Endothelial cell of umbilical vein (primary cell): ENCODE results near the gene OR5K2. TPM values are rescaled to one million over a fixed set of nuclear protein-coding genes. Genes with fewer than 3 reads are reported as not detected.

Experiments
- BruUV-seq: library from RNA; stranded (reverse); fragments of 400-500 nt; replicated peaks from 2 replicates; lab custom pipeline; 2021; lab: Mats Ljungman, UMichigan
- CTCF ChIA-PET: fragments of 300-600, 350-600 bp; sonication (Branson Sonifier 250); formaldehyde crosslinking; loops from one replicate; lab custom pipeline; 2021; ENCODE audit warnings: antibody characterized with exemption, inconsistent platforms; lab: Charles Lee
- POLR2A ChIA-PET: fragments of 300-600, 350-600 bp; sonication (Branson Sonifier 250); formaldehyde crosslinking; loops from one replicate; lab custom pipeline; 2021; ENCODE audit warnings: antibody characterized with exemption, inconsistent platforms; lab: Charles Lee
- DNase-seq: peaks from one replicate; pipeline ENCODE4 v3.0.0-alpha.2; 2011; ENCODE audit warnings: low read depth, low spot score
- FAIRE-seq: peaks from 2 replicates; lab custom pipeline; 2011; peaks lifted over from hg19 to GRCh38; lab: Jason Lieb, UNC
- H2AFZ ChIP-seq: 2 replicates; pipeline ENCODE4 v1.6.0; 2012; ENCODE audit warnings: low read depth, low read length, control low read depth, inconsistent platforms
- H3K27ac ChIP-seq: 2 replicates; pipeline ENCODE4 v1.5.1; 2011; ENCODE audit warnings: low read depth, mild to moderate bottlenecking, control low read depth, low read length, moderate library complexity; ENCODE audit not compliant: insufficient read depth
- H3K27me3 ChIP-seq, 2 experiments: 2 replicates each; pipeline versions ENCODE4 v1.6.0 to v1.6.1; 2011; ENCODE audit warnings: low read length in 2 of 2, mixed read lengths in 1 of 2; ENCODE audit not compliant: control insufficient read depth in 2 of 2, insufficient read depth in 2 of 2
- H3K36me3 ChIP-seq, 2 experiments: 2 replicates in 1 of 2; 3 replicates in 1 of 2; pipeline ENCODE4 v1.5.1; 2011; ENCODE audit warnings: low read length in 2 of 2, mild to moderate bottlenecking in 1 of 2, moderate library complexity in 1 of 2; ENCODE audit not compliant: control insufficient read depth in 2 of 2, insufficient read depth in 2 of 2; ENCODE audit errors: extremely low read depth in 1 of 2
- H3K4me1 ChIP-seq: 3 replicates; pipeline ENCODE4 v1.5.1; 2011; ENCODE audit warnings: mild to moderate bottlenecking, low read length; ENCODE audit not compliant: control insufficient read depth, insufficient read depth; ENCODE audit errors: extremely low read depth
- H3K4me2 ChIP-seq: 2 replicates; pipeline ENCODE4 v1.6.1; 2011; ENCODE audit warnings: low read length, control low read depth, mixed read lengths; ENCODE audit not compliant: insufficient read depth
- H3K4me3 ChIP-seq, 3 experiments: fragments of 200-600 bp in 1 of 3; sonication (generic), shearing (Covaris generic) in 1 of 3; replicated peaks in 1 of 3; 2 replicates each; pipeline ENCODE4 v1.5.1; 2011 to 2016; ENCODE audit warnings: control low read depth in 3 of 3, low read length in 3 of 3, mild to moderate bottlenecking in 2 of 3, inconsistent platforms in 1 of 3, low read depth in 1 of 3, moderate library complexity in 1 of 3; ENCODE audit not compliant: insufficient read depth in 1 of 3
- H3K79me2 ChIP-seq: 2 replicates; pipeline ENCODE4 v1.6.0; 2012; ENCODE audit warnings: low read length, inconsistent platforms; ENCODE audit not compliant: control insufficient read depth, insufficient read depth
- H3K9ac ChIP-seq: replicated peaks from 2 replicates; pipeline ENCODE3; 2011; ENCODE audit warnings: low read length, control low read depth; ENCODE audit not compliant: insufficient read depth; ENCODE audit errors: extremely low read depth
- H3K9me1 ChIP-seq: replicated peaks from 3 replicates; pipeline ENCODE4 v1.6.0; 2011; ENCODE audit warnings: mild to moderate bottlenecking, low read length; ENCODE audit not compliant: control insufficient read depth, insufficient read depth; ENCODE audit errors: extremely low read depth
- H3K9me3 ChIP-seq: replicated peaks from 2 replicates; pipeline ENCODE4 v1.5.1; 2012; ENCODE audit warnings: low read length, inconsistent platforms; ENCODE audit not compliant: control insufficient read depth, insufficient read depth
- H4K20me1 ChIP-seq: replicated peaks from 2 replicates; pipeline ENCODE3; 2011; ENCODE audit warnings: mild to moderate bottlenecking, low read length; ENCODE audit not compliant: control insufficient read depth, insufficient read depth; ENCODE audit errors: extremely low read depth
- EZH2 ChIP-seq: IDR thresholded peaks from 2 replicates; pipeline ENCODE4 v1.6.1; 2012; ENCODE audit warnings: borderline replicate concordance, low read depth, mild to moderate bottlenecking, moderate library complexity, low read length, inconsistent platforms; ENCODE audit not compliant: severe bottlenecking
- FOS ChIP-seq: IDR thresholded peaks from 2 replicates; pipeline ENCODE4 v1.6.1; 2011; ENCODE audit warnings: mild to moderate bottlenecking, low read length, moderate library complexity, borderline replicate concordance; ENCODE audit not compliant: insufficient read depth
- GATA2 ChIP-seq: IDR thresholded peaks from 2 replicates; pipeline ENCODE4 v1.7.0; 2011; ENCODE audit warnings: low read depth, mild to moderate bottlenecking, moderate library complexity, mixed read lengths, low read length; ENCODE audit not compliant: insufficient read length, insufficient read depth
- JUN ChIP-seq: IDR thresholded peaks from 2 replicates; pipeline ENCODE4 v1.6.1; 2011; ENCODE audit warnings: borderline replicate concordance, low read depth; ENCODE audit not compliant: insufficient read length, insufficient read depth
- MYC ChIP-seq: IDR thresholded peaks from one replicate; pipeline ENCODE4 v1.6.1; 2011; ENCODE audit warnings: mild to moderate bottlenecking, low read depth, low read length
- POLR2A ChIP-seq: IDR thresholded peaks from 2 replicates; pipeline ENCODE4 v1.6.1; 2012; ENCODE audit warnings: low read depth, mild to moderate bottlenecking, control low read depth, low read length
- POLR2AphosphoS5 ChIP-seq: IDR thresholded peaks from 2 replicates; pipeline ENCODE4 v1.6.1; 2012; ENCODE audit warnings: low read depth, mild to moderate bottlenecking, control low read depth, low read length, moderate library complexity; ENCODE audit not compliant: insufficient read depth
- dilution Hi-C: fragments of 300-500 bp; cut with MboI; formaldehyde crosslinking; loops from one replicate; pipeline ENCODE4 v1.15.0; 2019; ENCODE audit warnings: low sequenced_read_pairs; ENCODE audit not compliant: extremely low pct_ligation_motif_present
- intact Hi-C: fragments of 100-400 bp; cut with micrococcal nuclease; formaldehyde crosslinking; loops from one replicate; pipeline ENCODE4 v1.10.0; 2022
- polyA plus RNA-seq, 4 experiments: library from polyadenylated mRNA; depleted of rRNA in 3 of 4; stranded (reverse) in 3 of 4; unstranded in 1 of 4; fragments of >200 nt; gene quantifications; 2 replicates each; pipeline versions ENCODE4 v1.2.1 to v1.2.3, GENCODE V29; 2011 to 2012; ENCODE audit warnings: missing spikeins in 1 of 4
- total RNA-seq: library from RNA; stranded (reverse); gene quantifications from 2 replicates; pipeline ENCODE4 v1.2.3, GENCODE V29; 2021
- TF ChIP-seq, protein P1 (sequence below): IDR thresholded peaks from 2 replicates; pipeline ENCODE4 v1.6.1; 2011; ENCODE audit not compliant: insufficient read depth, insufficient read length
- TF ChIP-seq, protein P2 (sequence below), 2 donors: IDR thresholded peaks; 1 replicate in 1 of 2; 2 replicates in 1 of 2; pipeline ENCODE4 v1.5.1; 2011; ENCODE audit warnings: low read length in 2 of 2, mild to moderate bottlenecking in 2 of 2, moderate library complexity in 2 of 2, control low read depth in 1 of 2, inconsistent platforms in 1 of 2, low read depth in 1 of 2; ENCODE audit not compliant: insufficient read depth in 1 of 2; ENCODE audit errors: extremely low read depth in 1 of 2

The OR5K2 gene
- total and polyA plus RNA-seq, 2 donors (not counting 3 experiments of a cell fraction or from before 2014, with no cell fraction given): not detected

DNA sequence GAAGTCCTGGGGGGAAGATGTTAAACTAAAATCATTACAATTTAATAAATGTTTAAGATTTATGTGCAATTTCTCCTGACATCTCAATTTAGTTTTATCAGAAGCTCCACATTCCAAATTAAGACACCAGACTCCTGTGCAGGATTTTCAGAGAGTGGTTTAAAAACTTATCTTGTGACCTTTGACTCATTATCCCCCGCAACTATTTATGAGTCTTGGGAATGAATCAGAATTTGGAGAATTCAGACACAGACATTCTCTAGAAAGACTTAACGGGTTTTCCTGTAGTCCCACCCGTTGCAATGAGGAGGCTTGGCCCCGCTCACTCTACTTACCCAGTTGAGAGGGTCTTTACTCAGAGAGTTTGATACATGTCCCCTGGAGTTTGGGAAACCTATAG lies 7.1 kb downstream of the OR5K2 start:
- TF ChIP-seq GATA2 (no peak), FOS (no peak), EZH2 (no peak), POLR2A (no peak), POLR2AphosphoS5 (no peak), JUN (no peak), MYC (no peak)
- TF ChIP-seq, protein P1, sequence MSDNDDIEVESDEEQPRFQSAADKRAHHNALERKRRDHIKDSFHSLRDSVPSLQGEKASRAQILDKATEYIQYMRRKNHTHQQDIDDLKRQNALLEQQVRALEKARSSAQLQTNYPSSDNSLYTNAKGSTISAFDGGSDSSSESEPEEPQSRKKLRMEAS: no peak
- TF ChIP-seq, protein P2, sequence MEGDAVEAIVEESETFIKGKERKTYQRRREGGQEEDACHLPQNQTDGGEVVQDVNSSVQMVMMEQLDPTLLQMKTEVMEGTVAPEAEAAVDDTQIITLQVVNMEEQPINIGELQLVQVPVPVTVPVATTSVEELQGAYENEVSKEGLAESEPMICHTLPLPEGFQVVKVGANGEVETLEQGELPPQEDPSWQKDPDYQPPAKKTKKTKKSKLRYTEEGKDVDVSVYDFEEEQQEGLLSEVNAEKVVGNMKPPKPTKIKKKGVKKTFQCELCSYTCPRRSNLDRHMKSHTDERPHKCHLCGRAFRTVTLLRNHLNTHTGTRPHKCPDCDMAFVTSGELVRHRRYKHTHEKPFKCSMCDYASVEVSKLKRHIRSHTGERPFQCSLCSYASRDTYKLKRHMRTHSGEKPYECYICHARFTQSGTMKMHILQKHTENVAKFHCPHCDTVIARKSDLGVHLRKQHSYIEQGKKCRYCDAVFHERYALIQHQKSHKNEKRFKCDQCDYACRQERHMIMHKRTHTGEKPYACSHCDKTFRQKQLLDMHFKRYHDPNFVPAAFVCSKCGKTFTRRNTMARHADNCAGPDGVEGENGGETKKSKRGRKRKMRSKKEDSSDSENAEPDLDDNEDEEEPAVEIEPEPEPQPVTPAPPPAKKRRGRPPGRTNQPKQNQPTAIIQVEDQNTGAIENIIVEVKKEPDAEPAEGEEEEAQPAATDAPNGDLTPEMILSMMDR (IDR thresholded peaks at IDR 0.05; ENCODE audit: extremely low read depth in 1 of 2, insufficient read depth in 1 of 2, low read depth in 1 of 2, low read length in 2 of 2): no peak
- CTCF ChIA-PET: no interaction called here
- Histone ChIP-seq H3K9me1 (no peaks in the 10 kb centered on the region), H3K9ac (no peak overlapping the region), H3K79me2 (no peaks in the 10 kb centered on the region), H3K4me2 (no peak overlapping the region), H3K9me3 (no peaks in the 10 kb centered on the region), H2AFZ (no peak overlapping the region), H3K4me1 (no peaks in the 10 kb centered on the region), H3K4me3 (no peak overlapping the region), H3K27me3 (peaks cover 2 to 14% of the 10 kb centered on the region in 2 experiments), H3K27ac (no peak overlapping the region), H4K20me1 (no peaks in the 10 kb centered on the region), H3K36me3 (no peaks in the 10 kb centered on the region)
- no peak for FAIRE-seq
- POLR2A ChIA-PET: no interaction called here
- no TSS peak for BruUV-seq
- no peak for DNase-seq
- intact Hi-C loops (no loop called here), dilution Hi-C loops (no loop called here)
